Tibial nerve (tissue), 4 donors: Measurements from ENCODE around the gene YWHAH. TPM values are rescaled to one million over a fixed set of nuclear protein-coding genes. Genes with fewer than 3 reads are reported as not detected.

Experiments
- DNase-seq, 2 donors: peaks; one replicate each; pipeline ENCODE4 v3.0.0-alpha.2; 2019; ENCODE audit warnings: low spot score in 2 of 2
- H3K27ac ChIP-seq, 4 donors: fragments of 200-600 bp; sonication (generic) in 3 of 4; one replicate each; pipeline ENCODE4 v1.5.1; 2017 to 2019; ENCODE audit warnings: mild to moderate bottlenecking in 1 of 4
- H3K27me3 ChIP-seq, 2 donors: fragments of 200-600 bp; sonication (generic) in 1 of 2; one replicate each; pipeline versions ENCODE4 v1.5.1 to v1.6.0; 2017 to 2019
- H3K36me3 ChIP-seq, 3 donors: fragments of 200-600 bp; sonication (generic); one replicate each; pipeline ENCODE4 v1.5.1; 2018 to 2019
- H3K4me1 ChIP-seq, 4 donors: fragments of 200-600 bp; sonication (generic) in 3 of 4; one replicate each; pipeline ENCODE4 v1.5.1; 2017 to 2019
- H3K4me3 ChIP-seq, 4 donors: fragments of 200-600 bp; sonication (generic) in 3 of 4; one replicate each; pipeline ENCODE4 v1.5.1; 2017 to 2019; ENCODE audit warnings: mild to moderate bottlenecking in 1 of 4, moderate library complexity in 1 of 4
- H3K9me3 ChIP-seq, 4 donors: fragments of 200-600 bp; sonication (generic) in 3 of 4; one replicate each; pipeline ENCODE4 v1.5.1; 2017 to 2019
- EP300 ChIP-seq, 2 donors: sonication (generic); formaldehyde crosslinking; IDR thresholded peaks; one replicate each; pipeline ENCODE4 v1.6.1; 2017; ENCODE audit warnings: antibody characterized with exemption in 2 of 2, mild to moderate bottlenecking in 1 of 2
- POLR2A ChIP-seq, 2 donors: fragments of 450-650 bp; IDR thresholded peaks; one replicate each; pipeline ENCODE4 v1.6.1; 2017; ENCODE audit warnings: antibody characterized with exemption in 2 of 2, mild to moderate bottlenecking in 2 of 2, moderate library complexity in 2 of 2
- WGBS, 2 donors: methylation state at CpG; one replicate each; pipeline ENCODE4 v1.1.5; 2018; 5-methylcytosine and 5-hydroxymethylcytosine counted together
- total RNA-seq, 4 donors: library from RNA; depleted of rRNA; stranded (reverse); fragments of >200 nt; gene quantifications; one replicate each; pipeline ENCODE4 v1.1.0, GENCODE V29; 2016
- TF ChIP-seq, protein P1 (sequence below), 5 experiments: fragments of 200-600 bp in 3 of 5; fragments of 450-650 bp in 2 of 5; sonication (generic) in 3 of 5; IDR thresholded peaks; one replicate each; pipeline ENCODE4 v1.5.1; 2016 to 2019; ENCODE audit warnings: antibody characterized with exemption in 5 of 5, mild to moderate bottlenecking in 3 of 5, moderate library complexity in 2 of 5

The YWHAH gene
- total RNA-seq, 4 donors from 2014 or later = 66.3 to 102 (median 98.0) TPM

DNA sequence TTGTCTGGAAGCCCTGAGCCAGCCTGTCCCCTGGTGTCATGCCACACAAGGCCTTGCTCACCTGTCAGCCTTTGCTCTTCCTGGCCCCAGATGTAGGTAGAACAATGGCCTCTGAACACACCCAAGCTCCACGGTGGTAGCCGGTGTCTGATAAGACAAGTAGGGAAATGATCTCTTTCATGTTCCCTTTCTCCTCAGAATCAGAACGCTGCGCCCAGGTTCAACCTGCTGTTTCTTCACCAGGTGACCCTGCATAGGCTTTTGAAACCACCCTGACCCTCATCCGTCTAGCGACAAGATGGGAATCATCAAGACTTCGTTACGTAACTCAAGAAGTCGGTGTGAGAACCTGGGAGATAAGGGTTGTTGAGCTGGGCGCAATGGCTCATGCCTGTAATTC, 28.7 kb upstream of the YWHAH start:
- WGBS, 2 donors = 91 to 95% methylated on average over 10 of the region's 10 CpGs
- no peaks in the 10 kb centered on the region for H3K9me3 ChIP-seq

DNA sequence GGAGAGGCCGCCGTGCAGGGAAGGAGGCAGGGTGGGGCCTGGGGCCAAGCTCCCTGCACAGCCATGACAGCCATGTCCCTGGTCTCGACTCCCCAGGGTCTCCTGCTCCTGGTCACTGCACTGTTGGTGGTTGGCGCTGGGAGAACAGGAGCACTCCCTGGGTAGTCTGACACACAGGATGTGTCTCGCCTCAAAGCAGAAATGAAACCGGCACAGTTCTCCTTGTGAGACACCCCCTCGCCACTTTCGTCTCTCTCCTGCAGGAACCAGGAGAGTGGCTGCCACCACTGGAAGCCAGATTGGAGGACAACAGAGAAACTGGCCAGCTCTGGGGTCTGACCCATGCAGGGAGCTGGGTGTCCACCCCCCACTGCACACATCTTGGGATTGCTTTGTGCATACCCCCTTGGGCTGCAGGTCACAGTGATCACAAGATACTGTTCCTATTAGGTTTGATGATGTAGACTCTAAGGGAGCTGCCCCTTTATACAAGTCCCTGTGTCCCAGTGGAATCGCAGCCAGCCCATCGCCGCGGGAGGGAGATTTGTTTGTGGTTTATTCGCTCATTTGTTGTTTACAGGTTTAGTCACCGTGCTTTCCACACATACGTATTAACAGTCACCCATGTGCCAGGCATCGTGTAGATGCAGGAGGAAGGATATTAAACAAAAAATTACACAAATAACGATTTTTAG, 27.0 kb upstream of the YWHAH start:
- Histone ChIP-seq H3K36me3 (no peaks in the 10 kb centered on the region), H3K27ac (no peak overlapping the region), H3K27me3 (no peaks in the 10 kb centered on the region), H3K4me3 (no peak overlapping the region), H3K4me1 (peaks cover 0 to 9% (median 0%) of the 10 kb centered on the region in 4 donors), H3K9me3 (no peaks in the 10 kb centered on the region)
- 77 to 78% methylated on average over 17 of the region's 17 CpGs for WGBS, 2 donors
- DNase-seq = no peak
- TF ChIP-seq EP300 (IDR thresholded peaks at IDR 0.05) (no peak), POLR2A (IDR thresholded peaks at IDR 0.05) (no peak)
- TF ChIP-seq, protein P1, sequence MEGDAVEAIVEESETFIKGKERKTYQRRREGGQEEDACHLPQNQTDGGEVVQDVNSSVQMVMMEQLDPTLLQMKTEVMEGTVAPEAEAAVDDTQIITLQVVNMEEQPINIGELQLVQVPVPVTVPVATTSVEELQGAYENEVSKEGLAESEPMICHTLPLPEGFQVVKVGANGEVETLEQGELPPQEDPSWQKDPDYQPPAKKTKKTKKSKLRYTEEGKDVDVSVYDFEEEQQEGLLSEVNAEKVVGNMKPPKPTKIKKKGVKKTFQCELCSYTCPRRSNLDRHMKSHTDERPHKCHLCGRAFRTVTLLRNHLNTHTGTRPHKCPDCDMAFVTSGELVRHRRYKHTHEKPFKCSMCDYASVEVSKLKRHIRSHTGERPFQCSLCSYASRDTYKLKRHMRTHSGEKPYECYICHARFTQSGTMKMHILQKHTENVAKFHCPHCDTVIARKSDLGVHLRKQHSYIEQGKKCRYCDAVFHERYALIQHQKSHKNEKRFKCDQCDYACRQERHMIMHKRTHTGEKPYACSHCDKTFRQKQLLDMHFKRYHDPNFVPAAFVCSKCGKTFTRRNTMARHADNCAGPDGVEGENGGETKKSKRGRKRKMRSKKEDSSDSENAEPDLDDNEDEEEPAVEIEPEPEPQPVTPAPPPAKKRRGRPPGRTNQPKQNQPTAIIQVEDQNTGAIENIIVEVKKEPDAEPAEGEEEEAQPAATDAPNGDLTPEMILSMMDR (IDR thresholded peaks at IDR 0.05) = no peak

More for the DNA sequence above, 28.7 kb upstream of the YWHAH start:
- Histone ChIP-seq H3K4me3 (no peak overlapping the region), H3K27me3 (no peaks in the 10 kb centered on the region), H3K36me3 (peaks cover 0 to 14% (median 0%) of the 10 kb centered on the region in 3 donors), H3K27ac (no peak overlapping the region), H3K4me1 (peaks cover 0 to 9% (median 0%) of the 10 kb centered on the region in 4 donors)
- TF ChIP-seq, protein P1 (IDR thresholded peaks at IDR 0.05) = no peak
- TF ChIP-seq EP300 (IDR thresholded peaks at IDR 0.05) (no peak), POLR2A (IDR thresholded peaks at IDR 0.05) (no peak)
- no peak for DNase-seq

DNA sequence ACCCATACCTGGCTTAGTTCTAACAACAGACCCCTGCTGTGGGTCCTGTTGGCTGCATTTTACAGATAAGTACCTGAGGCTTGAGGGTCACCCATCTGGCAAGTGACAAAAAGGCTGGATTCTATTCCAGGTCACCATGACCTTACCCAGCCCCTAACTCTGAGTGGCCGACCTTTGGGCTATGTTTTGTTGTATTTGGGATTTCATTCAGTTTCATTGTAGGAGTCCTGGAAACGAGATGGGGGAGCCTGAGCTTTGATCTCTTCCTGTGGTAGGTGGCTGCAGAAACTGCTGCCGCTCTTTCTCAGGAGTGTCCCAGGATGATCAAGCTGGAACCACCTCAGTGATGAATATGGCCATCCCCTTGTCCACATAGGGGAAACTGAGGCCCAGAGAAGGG, 24.6 kb upstream of the YWHAH start:
- WGBS, 2 donors = 71 to 84% methylated on average over 3 of the region's 3 CpGs
- no peak overlapping the region for H3K4me3 ChIP-seq
- no peak overlapping the region for H3K27ac ChIP-seq
- H3K27me3 ChIP-seq = no peaks in the 10 kb centered on the region
- TF ChIP-seq, protein P1 (IDR thresholded peaks at IDR 0.05) = no peak
- TF ChIP-seq EP300 (IDR thresholded peaks at IDR 0.05) (no peak), POLR2A (IDR thresholded peaks at IDR 0.05) (no peak)
- no peaks in the 10 kb centered on the region for H3K9me3 ChIP-seq
- no peaks in the 10 kb centered on the region for H3K36me3 ChIP-seq
- no peak for DNase-seq
- peaks cover 0 to 9% (median 0%) of the 10 kb centered on the region in 4 donors for H3K4me1 ChIP-seq

DNA sequence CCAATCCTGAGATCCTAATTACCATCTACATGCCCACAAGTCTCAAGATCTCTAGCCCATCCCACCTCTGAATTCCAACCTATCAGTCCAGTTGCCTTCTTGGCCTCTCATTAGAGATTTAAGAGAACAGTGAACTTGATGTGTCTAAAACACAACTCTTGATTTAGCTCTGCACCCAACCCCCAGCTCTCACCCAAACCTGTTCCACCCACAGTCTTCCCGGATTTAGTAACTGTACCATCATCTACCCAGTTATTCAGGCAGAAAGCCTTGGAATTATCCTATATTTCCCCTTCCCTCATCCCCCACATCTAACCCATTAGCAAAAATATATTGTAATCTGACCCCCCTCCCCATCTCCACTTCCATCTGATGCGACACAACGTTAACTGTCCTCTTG, 24.0 kb upstream of the YWHAH start:
- Histone ChIP-seq H3K4me3 (no peak overlapping the region), H3K4me1 (peaks cover 0 to 9% (median 0%) of the 10 kb centered on the region in 4 donors), H3K27ac (no peak overlapping the region), H3K27me3 (no peaks in the 10 kb centered on the region), H3K9me3 (no peaks in the 10 kb centered on the region), H3K36me3 (no peaks in the 10 kb centered on the region)
- TF ChIP-seq, protein P1 (IDR thresholded peaks at IDR 0.05) = no peak
- no peak for TF ChIP-seq EP300 (IDR thresholded peaks at IDR 0.05)
- no peak for TF ChIP-seq POLR2A (IDR thresholded peaks at IDR 0.05)
- no peak for DNase-seq
- 88 to 90% methylated on average over 3 of the region's 3 CpGs for WGBS, 2 donors

DNA sequence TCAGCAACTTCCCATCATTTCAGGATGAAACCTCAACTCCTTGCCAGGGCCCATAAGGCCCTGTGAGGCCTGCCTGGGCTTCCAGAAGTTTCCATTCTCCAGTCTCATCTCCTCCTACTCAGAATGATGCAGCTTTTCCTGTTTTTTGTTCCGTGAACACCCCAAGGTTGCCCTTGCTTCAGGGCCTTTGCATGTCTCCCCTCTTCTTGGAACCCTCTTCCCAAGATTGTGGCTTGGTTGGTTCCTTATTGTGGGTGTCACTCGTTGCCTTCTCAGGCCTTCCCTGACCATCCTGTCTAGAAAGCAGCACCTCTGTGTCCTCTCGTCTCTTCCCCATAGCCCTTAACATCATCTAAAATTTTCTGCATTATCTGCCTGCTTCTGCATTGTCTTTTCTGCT, 23.2 kb upstream of the YWHAH start:
- 77 to 80% methylated on average over 3 of the region's 3 CpGs for WGBS, 2 donors
- no peak overlapping the region for H3K4me3 ChIP-seq
- no peak for DNase-seq
- no peaks in the 10 kb centered on the region for H3K36me3 ChIP-seq
- H3K4me1 ChIP-seq = peaks cover 0 to 9% (median 0%) of the 10 kb centered on the region in 4 donors
- H3K9me3 ChIP-seq = no peaks in the 10 kb centered on the region
- TF ChIP-seq POLR2A (IDR thresholded peaks at IDR 0.05) (no peak), EP300 (IDR thresholded peaks at IDR 0.05) (no peak)
- TF ChIP-seq, protein P1 (IDR thresholded peaks at IDR 0.05) = no peak
- no peak overlapping the region for H3K27ac ChIP-seq
- H3K27me3 ChIP-seq = no peaks in the 10 kb centered on the region
